ENCODE measurements around the gene CRYBB1. TPM values are rescaled to one million over a fixed set of nuclear protein-coding genes. Genes with fewer than 3 reads are reported as not detected.

CRYBB1 gene
- total and polyA plus RNA-seq, 2 donors (not counting 3 experiments of a cell fraction or from before 2014, with no cell fraction given), result not detected

DNA sequence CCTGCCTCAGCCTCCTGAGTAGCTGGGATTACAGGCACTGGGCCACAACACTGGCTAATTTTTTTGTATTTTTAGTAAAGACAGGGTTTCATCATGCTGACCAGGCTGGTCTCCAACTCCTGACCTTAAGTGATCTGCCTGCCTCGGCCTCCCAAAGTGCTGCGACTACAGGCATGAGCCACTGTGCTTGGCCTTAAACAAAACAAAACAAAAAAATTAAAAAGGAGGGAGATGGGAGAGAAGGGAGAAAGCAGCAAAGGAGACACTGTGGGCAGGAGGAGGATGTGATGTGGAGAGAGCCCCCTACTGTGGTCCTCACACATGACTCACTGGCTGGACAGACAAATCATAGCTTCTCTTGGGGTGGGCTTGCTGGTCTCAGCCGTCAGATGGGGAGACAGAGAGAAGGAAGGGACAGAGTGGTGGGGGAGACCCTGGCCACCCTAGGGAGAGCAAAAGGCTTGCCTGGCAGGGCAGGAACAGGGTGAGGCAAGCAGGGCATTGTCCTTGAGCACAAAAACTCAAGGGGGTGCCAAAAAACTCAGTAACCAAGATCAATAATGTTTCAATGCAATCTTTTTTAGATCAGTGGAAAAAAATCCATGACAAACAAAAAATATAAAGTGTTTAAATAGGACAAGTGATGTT, 59.5 kb downstream of the CRYBB1 start:
- H3K9ac ChIP-seq (replicated peaks; ENCODE audit: extremely low read depth, insufficient read depth, low read length), result no peak overlapping the region
- no peak overlapping the region for H2AFZ ChIP-seq (ENCODE audit: low read depth, low read length)
- no peaks in the 10 kb centered on the region for H4K20me1 ChIP-seq (replicated peaks; ENCODE audit: control insufficient read depth, extremely low read depth, insufficient read depth, low read length)
- H3K27ac ChIP-seq (ENCODE audit: insufficient read depth, low read depth, low read length), result no peak overlapping the region
- peaks cover 16% of the 10 kb centered on the region for H3K79me2 ChIP-seq (ENCODE audit: control insufficient read depth, insufficient read depth, low read length)
- H3K4me3 ChIP-seq (replicated peaks in 1 of 3; ENCODE audit: insufficient read depth in 1 of 3, low read depth in 1 of 3, low read length in 3 of 3), result no peak overlapping the region
- TF ChIP-seq JUN (IDR thresholded peaks at IDR 0.05; ENCODE audit: borderline replicate concordance, insufficient read depth, insufficient read length, low read depth) (no peak), EZH2 (IDR thresholded peaks at IDR 0.05; ENCODE audit: borderline replicate concordance, low read depth, low read length, severe bottlenecking) (no peak), POLR2A (IDR thresholded peaks at IDR 0.05; ENCODE audit: low read depth, low read length) (no peak), FOS (IDR thresholded peaks at IDR 0.05; ENCODE audit: borderline replicate concordance, insufficient read depth, low read length) (no peak), MAX (IDR thresholded peaks at IDR 0.05; ENCODE audit: insufficient read depth, insufficient read length) (no peak), GATA2 (IDR thresholded peaks at IDR 0.05; ENCODE audit: insufficient read depth, insufficient read length, low read depth, low read length) (no peak), MYC (IDR thresholded peaks at IDR 0.05; ENCODE audit: low read depth, low read length) (no peak), POLR2AphosphoS5 (IDR thresholded peaks at IDR 0.05; ENCODE audit: insufficient read depth, low read depth, low read length) (no peak)
- TF ChIP-seq, protein P1, sequence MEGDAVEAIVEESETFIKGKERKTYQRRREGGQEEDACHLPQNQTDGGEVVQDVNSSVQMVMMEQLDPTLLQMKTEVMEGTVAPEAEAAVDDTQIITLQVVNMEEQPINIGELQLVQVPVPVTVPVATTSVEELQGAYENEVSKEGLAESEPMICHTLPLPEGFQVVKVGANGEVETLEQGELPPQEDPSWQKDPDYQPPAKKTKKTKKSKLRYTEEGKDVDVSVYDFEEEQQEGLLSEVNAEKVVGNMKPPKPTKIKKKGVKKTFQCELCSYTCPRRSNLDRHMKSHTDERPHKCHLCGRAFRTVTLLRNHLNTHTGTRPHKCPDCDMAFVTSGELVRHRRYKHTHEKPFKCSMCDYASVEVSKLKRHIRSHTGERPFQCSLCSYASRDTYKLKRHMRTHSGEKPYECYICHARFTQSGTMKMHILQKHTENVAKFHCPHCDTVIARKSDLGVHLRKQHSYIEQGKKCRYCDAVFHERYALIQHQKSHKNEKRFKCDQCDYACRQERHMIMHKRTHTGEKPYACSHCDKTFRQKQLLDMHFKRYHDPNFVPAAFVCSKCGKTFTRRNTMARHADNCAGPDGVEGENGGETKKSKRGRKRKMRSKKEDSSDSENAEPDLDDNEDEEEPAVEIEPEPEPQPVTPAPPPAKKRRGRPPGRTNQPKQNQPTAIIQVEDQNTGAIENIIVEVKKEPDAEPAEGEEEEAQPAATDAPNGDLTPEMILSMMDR (IDR thresholded peaks at IDR 0.05; ENCODE audit: extremely low read depth in 1 of 2, insufficient read depth in 1 of 2, low read depth in 1 of 2, low read length in 2 of 2), result no peak
- no peaks in the 10 kb centered on the region for H3K27me3 ChIP-seq (ENCODE audit: control insufficient read depth in 2 of 2, insufficient read depth in 2 of 2, low read length in 2 of 2)
- ChIA-PET CTCF (interaction anchor here (1.8 kb wide), 1 partner anchor 12 kb away, joined by 5 read pairs; no protein-coding TSS in a partner anchor), POLR2A (no interaction called here)
- FAIRE-seq, result no peak
- BruUV-seq (replicated peaks), result no TSS peak
- DNase-seq (ENCODE audit: low read depth, low spot score), result no peak
- no peak overlapping the region for H3K4me2 ChIP-seq (ENCODE audit: insufficient read depth, low read length)
- peaks cover 0 to 8% of the 10 kb centered on the region in 2 experiments for H3K36me3 ChIP-seq (ENCODE audit: control insufficient read depth in 2 of 2, extremely low read depth in 1 of 2, insufficient read depth in 2 of 2, low read length in 2 of 2)
- H3K9me3 ChIP-seq (replicated peaks; ENCODE audit: control insufficient read depth, insufficient read depth, low read length), result no peaks in the 10 kb centered on the region
- H3K4me1 ChIP-seq (ENCODE audit: control insufficient read depth, extremely low read depth, insufficient read depth, low read length), result peaks cover 13% of the 10 kb centered on the region
- H3K9me1 ChIP-seq (replicated peaks; ENCODE audit: control insufficient read depth, extremely low read depth, insufficient read depth, low read length), result no peaks in the 10 kb centered on the region
- dilution Hi-C loops (cut with MboI; ENCODE audit: extremely low pct_ligation_motif_present, low sequenced_read_pairs) (no loop called here), intact Hi-C loops (cut with micrococcal nuclease) (no loop called here)

Data from endothelial cell of umbilical vein (primary cell).